ENCODE results near the gene ETFB. TPM values are rescaled to one million over a fixed set of nuclear protein-coding genes. Genes with fewer than 3 reads are reported as not detected.

ETFB gene
- total RNA-seq, 1 experiment from 2014 or later = 66.2 TPM

DNA sequence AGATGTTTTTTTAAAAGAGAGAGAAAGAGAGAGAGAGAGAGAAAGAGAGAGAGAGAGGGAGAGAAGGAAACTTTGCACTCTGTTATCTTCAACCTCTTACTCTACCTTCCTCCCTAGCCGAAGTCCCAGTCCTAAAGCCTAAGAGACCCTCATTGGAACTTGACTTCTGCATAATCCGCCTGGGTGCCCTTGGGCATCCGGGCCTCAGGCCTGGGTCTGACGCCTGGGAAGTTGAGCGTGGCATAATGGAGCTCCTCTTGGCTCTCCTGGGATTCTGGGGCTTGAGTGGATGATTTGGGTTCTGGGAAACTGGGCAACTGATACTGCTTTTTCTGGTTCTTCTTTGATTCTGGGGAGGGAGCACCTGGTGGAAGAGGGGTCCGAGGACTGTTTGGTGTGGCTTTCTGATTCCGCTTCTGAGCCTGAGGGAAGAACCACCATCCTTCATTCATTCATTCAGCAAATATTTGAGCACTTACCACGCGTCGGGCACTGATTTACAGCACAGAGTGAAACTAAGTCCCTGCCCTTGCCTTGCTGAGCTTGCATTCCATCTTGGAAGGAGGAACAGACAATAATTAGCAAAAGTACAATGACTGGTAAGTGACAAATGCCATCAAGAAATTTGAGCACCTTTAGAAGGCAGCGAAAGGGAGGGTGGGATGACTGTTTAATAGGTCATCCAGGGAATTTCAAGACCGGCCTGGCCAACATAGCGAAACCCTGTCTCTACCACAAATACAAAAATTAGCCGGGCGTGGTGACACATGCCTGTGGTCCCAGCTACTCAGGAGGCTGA is 45.0 kb upstream of the ETFB start:
- Histone ChIP-seq H3K4me3 (ENCODE audit: low read depth in 2 of 2, low read length in 2 of 2) (no peak overlapping the region), H3K27me3 (ENCODE audit: control insufficient read depth, insufficient read depth, low read length) (no peaks in the 10 kb centered on the region), H3K4me1 (ENCODE audit: control insufficient read depth, insufficient read depth, low read length) (no peaks in the 10 kb centered on the region; the same call in 1 of the 2 replicates), H3K27ac (ENCODE audit: low read length) (no peak overlapping the region), H3K36me3 (ENCODE audit: control insufficient read depth, insufficient read depth, low read length) (no peaks in the 10 kb centered on the region), H3K9me3 (ENCODE audit: control insufficient read depth, insufficient read depth, low read depth, low read length) (no peaks in the 10 kb centered on the region)
- intact Hi-C loops (cut with micrococcal nuclease; ENCODE audit: unreplicated experiment) = no loop called here
- in situ Hi-C loops (cut with HindIII; ENCODE audit: low pct_unique_long_range_greater_than_20kb, low sequenced_read_pairs) = no loop called here
- POLR2A ChIA-PET = no interaction called here
- TF ChIP-seq POLR2AphosphoS5 (IDR thresholded peaks at IDR 0.05; ENCODE audit: low read depth, low read length) (no peak), SIN3A (IDR thresholded peaks at IDR 0.05; ENCODE audit: borderline replicate concordance, insufficient read depth, low read depth, low read length) (no peak), TCF7L2 (IDR thresholded peaks at IDR 0.05; ENCODE audit: low read depth, low read length) (no peak)
- TF ChIP-seq, protein P1, sequence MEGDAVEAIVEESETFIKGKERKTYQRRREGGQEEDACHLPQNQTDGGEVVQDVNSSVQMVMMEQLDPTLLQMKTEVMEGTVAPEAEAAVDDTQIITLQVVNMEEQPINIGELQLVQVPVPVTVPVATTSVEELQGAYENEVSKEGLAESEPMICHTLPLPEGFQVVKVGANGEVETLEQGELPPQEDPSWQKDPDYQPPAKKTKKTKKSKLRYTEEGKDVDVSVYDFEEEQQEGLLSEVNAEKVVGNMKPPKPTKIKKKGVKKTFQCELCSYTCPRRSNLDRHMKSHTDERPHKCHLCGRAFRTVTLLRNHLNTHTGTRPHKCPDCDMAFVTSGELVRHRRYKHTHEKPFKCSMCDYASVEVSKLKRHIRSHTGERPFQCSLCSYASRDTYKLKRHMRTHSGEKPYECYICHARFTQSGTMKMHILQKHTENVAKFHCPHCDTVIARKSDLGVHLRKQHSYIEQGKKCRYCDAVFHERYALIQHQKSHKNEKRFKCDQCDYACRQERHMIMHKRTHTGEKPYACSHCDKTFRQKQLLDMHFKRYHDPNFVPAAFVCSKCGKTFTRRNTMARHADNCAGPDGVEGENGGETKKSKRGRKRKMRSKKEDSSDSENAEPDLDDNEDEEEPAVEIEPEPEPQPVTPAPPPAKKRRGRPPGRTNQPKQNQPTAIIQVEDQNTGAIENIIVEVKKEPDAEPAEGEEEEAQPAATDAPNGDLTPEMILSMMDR (IDR thresholded peaks at IDR 0.05) = no peak
- TF ChIP-seq, protein P2, sequence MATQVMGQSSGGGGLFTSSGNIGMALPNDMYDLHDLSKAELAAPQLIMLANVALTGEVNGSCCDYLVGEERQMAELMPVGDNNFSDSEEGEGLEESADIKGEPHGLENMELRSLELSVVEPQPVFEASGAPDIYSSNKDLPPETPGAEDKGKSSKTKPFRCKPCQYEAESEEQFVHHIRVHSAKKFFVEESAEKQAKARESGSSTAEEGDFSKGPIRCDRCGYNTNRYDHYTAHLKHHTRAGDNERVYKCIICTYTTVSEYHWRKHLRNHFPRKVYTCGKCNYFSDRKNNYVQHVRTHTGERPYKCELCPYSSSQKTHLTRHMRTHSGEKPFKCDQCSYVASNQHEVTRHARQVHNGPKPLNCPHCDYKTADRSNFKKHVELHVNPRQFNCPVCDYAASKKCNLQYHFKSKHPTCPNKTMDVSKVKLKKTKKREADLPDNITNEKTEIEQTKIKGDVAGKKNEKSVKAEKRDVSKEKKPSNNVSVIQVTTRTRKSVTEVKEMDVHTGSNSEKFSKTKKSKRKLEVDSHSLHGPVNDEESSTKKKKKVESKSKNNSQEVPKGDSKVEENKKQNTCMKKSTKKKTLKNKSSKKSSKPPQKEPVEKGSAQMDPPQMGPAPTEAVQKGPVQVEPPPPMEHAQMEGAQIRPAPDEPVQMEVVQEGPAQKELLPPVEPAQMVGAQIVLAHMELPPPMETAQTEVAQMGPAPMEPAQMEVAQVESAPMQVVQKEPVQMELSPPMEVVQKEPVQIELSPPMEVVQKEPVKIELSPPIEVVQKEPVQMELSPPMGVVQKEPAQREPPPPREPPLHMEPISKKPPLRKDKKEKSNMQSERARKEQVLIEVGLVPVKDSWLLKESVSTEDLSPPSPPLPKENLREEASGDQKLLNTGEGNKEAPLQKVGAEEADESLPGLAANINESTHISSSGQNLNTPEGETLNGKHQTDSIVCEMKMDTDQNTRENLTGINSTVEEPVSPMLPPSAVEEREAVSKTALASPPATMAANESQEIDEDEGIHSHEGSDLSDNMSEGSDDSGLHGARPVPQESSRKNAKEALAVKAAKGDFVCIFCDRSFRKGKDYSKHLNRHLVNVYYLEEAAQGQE (IDR thresholded peaks at IDR 0.05; ENCODE audit: insufficient read depth in 1 of 2, low read depth in 2 of 2, low read length in 1 of 2) = no peak
- ATAC-seq (no peak), DNase-seq (ENCODE audit: low read depth, low spot score) (no peak)
- CTCF ChIA-PET = no interaction called here
- BruUV-seq (replicated peaks) = no TSS peak

DNA sequence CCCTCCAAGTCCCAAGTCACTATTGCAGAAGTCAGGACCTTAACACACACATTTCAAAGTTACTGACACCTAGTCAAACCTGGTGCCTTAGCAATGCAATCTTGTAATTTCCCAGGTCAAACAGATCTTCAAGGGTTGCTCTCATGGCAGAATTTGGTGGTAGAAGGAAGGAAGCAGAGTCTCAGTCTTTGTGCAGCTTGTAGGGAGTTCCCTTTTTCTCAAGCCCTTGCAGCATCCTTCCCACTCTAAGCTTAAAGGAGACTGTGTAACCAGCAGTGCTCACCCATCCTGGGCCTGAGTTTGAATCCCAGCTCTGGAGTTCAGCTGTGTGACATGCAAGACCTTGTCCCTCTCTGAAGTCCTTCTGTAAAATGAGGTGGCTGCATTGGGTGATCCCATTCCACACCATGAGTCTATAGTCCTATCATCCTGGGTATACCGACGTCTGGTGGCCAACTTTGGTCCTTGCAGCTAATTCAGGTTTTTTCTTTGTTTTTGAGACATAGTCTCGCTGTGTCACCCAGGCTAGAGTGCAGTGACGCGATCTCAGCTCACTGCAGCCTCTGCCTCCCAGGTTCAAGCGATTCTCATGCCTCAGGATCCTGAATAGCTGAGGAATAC is 41.4 kb upstream of the ETFB start:
- BruUV-seq (replicated peaks) = no TSS peak
- DNase-seq (ENCODE audit: low read depth, low spot score) (no peak), ATAC-seq (peak; percentile 68)
- POLR2A ChIA-PET = no interaction called here
- CTCF ChIA-PET = no interaction called here
- H3K36me3 ChIP-seq (ENCODE audit: control insufficient read depth, insufficient read depth, low read length) = no peaks in the 10 kb centered on the region
- in situ Hi-C loops (cut with HindIII; ENCODE audit: low pct_unique_long_range_greater_than_20kb, low sequenced_read_pairs) (no loop called here), intact Hi-C loops (cut with micrococcal nuclease; ENCODE audit: unreplicated experiment) (loop anchor here (5.0 kb wide), 1 partner anchor 70 kb away; no protein-coding TSS in a partner anchor)
- no peak overlapping the region for H3K4me3 ChIP-seq (ENCODE audit: low read depth in 2 of 2, low read length in 2 of 2)
- H3K4me1 ChIP-seq (ENCODE audit: control insufficient read depth, insufficient read depth, low read length) = no peaks in the 10 kb centered on the region; the same call in 1 of the 2 replicates
- H3K27me3 ChIP-seq (ENCODE audit: control insufficient read depth, insufficient read depth, low read length) = no peaks in the 10 kb centered on the region
- no peak overlapping the region for H3K27ac ChIP-seq (ENCODE audit: low read length)
- H3K9me3 ChIP-seq (ENCODE audit: control insufficient read depth, insufficient read depth, low read depth, low read length) = no peaks in the 10 kb centered on the region
- TF ChIP-seq TCF7L2 (IDR thresholded peaks at IDR 0.05; ENCODE audit: low read depth, low read length) (no peak), SIN3A (IDR thresholded peaks at IDR 0.05; ENCODE audit: borderline replicate concordance, insufficient read depth, low read depth, low read length) (no peak), POLR2AphosphoS5 (IDR thresholded peaks at IDR 0.05; ENCODE audit: low read depth, low read length) (no peak)
- TF ChIP-seq, protein P2 (IDR thresholded peaks at IDR 0.05; ENCODE audit: insufficient read depth in 1 of 2, low read depth in 2 of 2, low read length in 1 of 2) = no peak
- TF ChIP-seq, protein P1 (IDR thresholded peaks at IDR 0.05) = peak; percentile 72

Data from Panc1 (cell line).